WERI-Rb-1 (cell line): ENCODE measurements around the gene MYMX.
A peak's percentile ranks its signal among the peaks of the same experiment; 100 is the strongest.

Experiments used
- DNase-seq: peaks from one replicate; pipeline ENCODE4 v3.0.0-alpha.2; 2020
- H3K27ac ChIP-seq: fragments of 250-450 bp; sonication (Bioruptor Pico); 2 replicates; pipeline ENCODE4 v1.5.1; 2020; ENCODE audit warnings: mild to moderate bottlenecking, moderate library complexity
- H3K27me3 ChIP-seq: fragments of 250-450 bp; sonication (Bioruptor Pico); 2 replicates; pipeline ENCODE4 v1.5.1; 2021; ENCODE audit warnings: mild to moderate bottlenecking, low read depth, moderate library complexity; ENCODE audit not compliant: insufficient read depth, severe bottlenecking
- H3K36me3 ChIP-seq: fragments of 250-450 bp; sonication (Bioruptor Pico); 2 replicates; pipeline ENCODE4 v1.5.1; 2020; ENCODE audit warnings: mild to moderate bottlenecking, moderate library complexity
- H3K4me3 ChIP-seq: 2 replicates; pipeline ENCODE4 v1.5.1; 2011; ENCODE audit warnings: low read depth, mild to moderate bottlenecking, control low read depth, low read length
- H3K9me3 ChIP-seq: fragments of 250-450 bp; sonication (Bioruptor Pico); 2 replicates; pipeline ENCODE4 v1.5.1; 2021; ENCODE audit warnings: mild to moderate bottlenecking, moderate library complexity; ENCODE audit not compliant: severe bottlenecking
- CTCF ChIP-seq: IDR thresholded peaks from 2 replicates; pipeline ENCODE4 v1.5.1; 2011; ENCODE audit warnings: low read depth, mild to moderate bottlenecking, control low read depth, inconsistent platforms, low read length

MYMX gene

DNA sequence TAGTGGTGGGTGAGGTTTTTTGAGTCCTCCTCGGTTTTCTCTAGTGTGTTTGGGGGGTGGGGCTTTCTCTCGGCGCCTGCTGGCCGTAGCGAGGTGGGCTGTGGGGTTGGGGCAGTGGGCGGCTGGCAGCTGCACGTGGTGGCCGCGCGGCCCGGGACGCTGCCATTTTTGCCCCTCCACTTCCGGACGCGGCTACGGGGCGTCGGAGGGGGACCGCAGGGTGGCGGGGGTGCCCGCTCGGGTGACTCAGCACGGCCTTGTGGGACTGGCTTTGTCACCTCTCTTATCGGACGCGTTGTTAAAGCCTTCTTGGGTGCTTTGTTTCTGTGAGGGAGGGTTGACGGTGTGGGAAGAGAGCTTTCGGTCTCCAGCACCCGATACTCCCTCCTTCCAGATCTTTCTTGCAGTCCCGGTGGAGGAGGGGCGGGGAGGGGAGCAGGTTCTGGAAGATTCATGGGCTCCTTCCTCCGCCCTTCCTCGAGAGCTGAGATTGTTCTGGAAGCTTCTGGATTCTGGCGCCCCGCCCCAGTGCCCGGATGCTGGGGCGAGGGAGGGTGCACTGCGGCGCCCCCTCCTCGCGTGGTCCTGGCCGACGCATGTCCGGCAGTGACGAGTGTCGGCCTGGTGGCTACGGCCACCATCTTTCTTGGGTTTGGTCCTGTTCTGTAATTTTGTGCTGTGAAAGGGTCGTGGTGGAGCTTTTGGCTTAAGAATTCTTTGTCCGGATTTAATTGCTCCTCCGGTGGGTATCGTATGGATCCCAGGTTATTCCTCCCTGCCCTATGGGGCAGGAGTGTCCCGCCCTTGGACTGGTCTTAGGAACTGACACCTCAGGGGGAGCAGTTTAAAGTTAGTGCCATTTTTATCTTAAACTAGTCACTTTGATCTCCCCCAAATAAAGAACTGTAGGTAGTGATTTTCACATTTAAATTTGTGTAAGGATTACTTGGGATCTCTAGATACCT is 30.9 kb downstream of the MYMX start:
- peak; percentile 76 for DNase-seq
- Histone ChIP-seq H3K4me3 (peak overlapping the region; percentile 91), H3K27ac (peak overlapping the region; percentile 91), H3K36me3 (peaks cover 57% of the 10 kb centered on the region), H3K27me3 (no peaks in the 10 kb centered on the region), H3K9me3 (no peaks in the 10 kb centered on the region)
- no peak for TF ChIP-seq CTCF

DNA sequence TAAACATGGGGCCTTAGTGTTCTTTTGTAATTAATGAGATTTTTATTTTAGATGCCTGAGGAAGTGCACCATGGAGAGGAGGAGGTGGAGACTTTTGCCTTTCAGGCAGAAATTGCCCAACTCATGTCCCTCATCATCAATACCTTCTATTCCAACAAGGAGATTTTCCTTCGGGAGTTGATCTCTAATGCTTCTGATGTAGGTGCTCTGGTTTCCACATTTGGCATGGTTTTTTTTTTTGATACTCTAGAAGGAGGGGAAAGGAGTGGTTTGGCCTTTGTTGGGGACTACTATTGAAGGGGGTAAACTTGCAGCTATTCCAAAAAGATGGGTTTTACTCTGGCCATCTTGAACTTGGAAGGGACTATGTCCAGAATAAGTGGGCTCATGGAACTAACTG is 31.9 kb downstream of the MYMX start:
- peaks cover 67% of the 10 kb centered on the region for H3K36me3 ChIP-seq
- no peak for DNase-seq
- H3K4me3 ChIP-seq, result peak overlapping the region; percentile 91
- no peaks in the 10 kb centered on the region for H3K9me3 ChIP-seq
- H3K27me3 ChIP-seq, result no peaks in the 10 kb centered on the region
- no peak for TF ChIP-seq CTCF
- H3K27ac ChIP-seq, result peak overlapping the region; percentile 91; the same call in 1 of the 2 replicates

DNA sequence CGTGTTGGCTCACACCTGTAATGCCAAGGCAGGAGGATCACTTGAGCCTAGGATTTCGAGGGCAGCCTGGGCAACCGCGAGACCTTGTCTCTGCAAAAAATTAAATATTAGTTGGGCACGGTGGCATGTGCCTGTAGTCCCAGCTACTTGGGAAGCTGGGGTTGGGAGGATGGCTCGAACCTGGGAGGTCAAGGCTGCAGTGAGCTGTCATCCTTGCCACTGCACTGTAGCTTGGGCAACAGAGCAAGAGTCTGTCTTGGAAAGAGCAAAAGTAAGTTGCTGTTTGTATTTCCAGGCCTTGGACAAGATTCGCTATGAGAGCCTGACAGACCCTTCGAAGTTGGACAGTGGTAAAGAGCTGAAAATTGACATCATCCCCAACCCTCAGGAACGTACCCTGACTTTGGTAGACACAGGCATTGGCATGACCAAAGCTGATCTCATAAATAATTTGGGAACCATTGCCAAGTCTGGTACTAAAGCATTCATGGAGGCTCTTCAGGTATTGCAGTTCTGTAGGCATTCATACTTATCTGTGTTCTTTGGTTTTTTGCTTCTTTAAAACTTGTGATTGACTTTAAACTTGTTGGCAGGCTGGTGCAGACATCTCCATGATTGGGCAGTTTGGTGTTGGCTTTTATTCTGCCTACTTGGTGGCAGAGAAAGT is 32.5 kb downstream of the MYMX start:
- Histone ChIP-seq H3K4me3 (no peak overlapping the region; the same call in 1 of the 2 replicates), H3K27ac (no peak overlapping the region; the same call in 1 of the 2 replicates), H3K27me3 (no peaks in the 10 kb centered on the region), H3K36me3 (peaks cover 73% of the 10 kb centered on the region), H3K9me3 (no peaks in the 10 kb centered on the region)
- DNase-seq, result no peak
- no peak for TF ChIP-seq CTCF

- peaks cover 83% of the 10 kb centered on the region for H3K36me3 ChIP-seq
- H3K27ac ChIP-seq, result no peak overlapping the region
- no peak for DNase-seq
- no peak overlapping the region for H3K4me3 ChIP-seq
- no peaks in the 10 kb centered on the region for H3K27me3 ChIP-seq
- TF ChIP-seq CTCF, result no peak
- no peaks in the 10 kb centered on the region for H3K9me3 ChIP-seq
Measured at GRCh38 chr6:44250067-44250717, 33.5 kb downstream of the MYMX start.

- TF ChIP-seq CTCF, result no peak
- no peaks in the 10 kb centered on the region for H3K9me3 ChIP-seq
- peaks cover 88% of the 10 kb centered on the region for H3K36me3 ChIP-seq
- H3K4me3 ChIP-seq, result no peak overlapping the region
- no peaks in the 10 kb centered on the region for H3K27me3 ChIP-seq
- no peak for DNase-seq
- H3K27ac ChIP-seq, result no peak overlapping the region
Measured at GRCh38 chr6:44250718-44251123, 34.0 kb downstream of the MYMX start.
